MV-4-11 (cell line): Measurements from ENCODE around the gene HOXC5.
"Not testable (repeated sequence)": the region's sequence is repeated elsewhere in the genome, so short reads cannot be mapped to it uniquely, and the experiment has no call there.

ENCODE experiments used
- DNase-seq: peaks from one replicate; lab custom pipeline; 2025; lab: John Stamatoyannopoulos, UW

The HOXC5 gene

DNA sequence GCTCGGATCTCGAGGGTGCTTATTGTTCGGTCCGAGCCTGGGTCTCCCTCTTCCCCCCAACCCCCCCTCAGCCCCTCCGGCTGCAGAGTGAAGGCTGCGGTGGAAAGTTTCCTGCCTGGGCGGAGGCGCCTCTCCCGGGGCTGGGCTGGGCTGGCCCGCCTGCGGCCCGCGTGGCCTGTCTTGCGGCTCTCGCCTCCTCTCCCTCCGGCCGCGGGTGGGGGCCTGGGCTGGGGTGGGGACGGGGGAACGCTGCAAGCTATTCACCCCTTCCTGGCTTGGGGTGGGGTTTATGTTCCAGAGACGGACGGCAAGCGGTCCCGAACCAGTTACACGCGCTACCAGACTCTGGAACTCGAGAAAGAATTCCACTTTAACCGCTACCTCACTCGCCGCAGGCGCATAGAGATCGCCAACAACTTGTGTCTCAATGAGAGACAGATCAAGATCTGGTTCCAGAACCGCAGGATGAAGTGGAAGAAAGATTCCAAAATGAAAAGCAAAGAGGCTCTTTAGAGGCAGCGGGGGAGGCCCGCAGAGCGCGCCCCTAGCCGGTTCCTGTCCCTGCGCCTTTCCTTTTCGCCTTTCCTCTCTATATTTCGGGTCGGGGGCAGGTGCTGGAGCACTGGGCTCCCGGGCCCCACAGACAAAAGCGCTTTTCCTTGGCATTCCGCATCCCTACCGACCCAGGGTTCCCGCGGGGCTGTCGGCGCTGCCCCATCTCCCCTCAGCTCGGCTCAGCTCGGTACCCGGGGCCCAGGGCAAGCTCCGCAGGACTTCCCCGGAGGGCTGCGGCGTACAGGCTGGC is 1.3 kb downstream of the HOXC5 start:
- DNase-seq, result no peak

GRCh38 chr12:54034785-54035310 is 2.0 kb downstream of the HOXC5 start:
- no peak for DNase-seq

DNA sequence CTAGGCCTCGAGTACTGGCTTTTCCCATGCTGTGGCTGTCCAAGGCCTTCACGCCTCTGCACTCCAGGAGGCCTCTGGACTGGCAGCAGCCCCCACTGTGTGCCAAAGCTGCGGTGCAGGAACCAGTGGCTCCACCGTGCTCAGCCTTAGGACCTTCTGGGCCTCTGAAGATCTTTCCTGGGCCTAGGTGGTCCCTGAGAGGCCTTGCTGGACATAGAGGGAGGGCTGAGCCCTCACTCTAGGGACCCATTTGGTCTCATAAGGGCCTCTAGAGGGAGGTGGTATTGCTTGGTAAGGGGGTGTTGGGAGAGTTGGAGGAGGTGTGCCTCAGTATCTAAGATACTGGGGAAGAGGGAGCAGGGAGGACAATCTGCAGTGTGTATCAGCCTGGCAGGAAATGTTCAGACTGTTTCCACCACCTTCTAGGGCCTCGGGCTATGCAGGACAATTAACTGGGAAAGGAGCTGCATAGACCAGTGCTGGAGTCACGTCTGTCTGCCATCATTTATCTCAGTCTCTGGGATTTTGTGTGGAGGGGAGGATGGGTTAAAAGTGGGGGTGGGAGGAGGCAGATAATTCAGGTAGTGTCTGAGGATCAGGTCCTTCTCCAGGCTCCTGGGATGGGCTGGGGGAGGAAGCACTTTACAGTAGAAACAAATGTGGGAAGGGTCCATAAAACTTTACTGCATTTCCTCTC is 2.9 kb downstream of the HOXC5 start:
- DNase-seq, result no peak

GRCh38 chr12:54036620-54037359 is 3.9 kb downstream of the HOXC5 start:
- peak; percentile 55 for DNase-seq

- DNase-seq, result peak; percentile 43
Observed at GRCh38 chr12:54037360-54038283, 4.8 kb downstream of the HOXC5 start.

DNA sequence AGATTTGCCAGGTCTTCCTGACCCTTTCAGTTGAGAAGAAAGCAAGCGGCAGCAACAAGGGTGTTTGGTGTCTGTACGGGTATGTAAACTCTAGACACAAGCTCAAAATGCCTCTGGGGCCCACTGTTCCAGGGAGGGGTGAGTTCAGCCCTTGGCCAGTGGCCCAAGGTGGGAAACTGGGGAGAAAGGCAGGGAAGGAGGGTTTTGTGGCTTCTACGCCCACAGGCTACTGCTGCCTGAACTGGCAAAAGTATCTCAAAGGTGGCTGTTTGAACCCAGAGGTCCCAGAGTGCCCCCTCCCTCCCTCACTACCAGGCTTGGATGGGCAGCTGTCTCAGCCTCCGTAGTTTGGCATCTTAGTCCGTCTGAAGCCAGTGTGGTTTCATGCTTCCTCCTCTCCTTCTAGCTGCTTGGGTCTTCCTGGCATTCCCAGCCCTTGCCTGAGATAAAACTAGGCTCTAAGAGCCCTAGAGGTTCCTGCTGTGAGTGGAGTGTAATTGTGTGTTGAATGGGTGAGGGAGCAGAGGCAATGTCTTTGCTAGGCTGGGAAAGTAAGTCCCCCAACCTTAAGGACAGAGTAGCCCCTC is 5.5 kb downstream of the HOXC5 start:
- no peak for DNase-seq

- DNase-seq, result no peak
Observed at GRCh38 chr12:54038871-54039414, 6.1 kb downstream of the HOXC5 start.

- DNase-seq, result no peak
Observed at GRCh38 chr12:54039417-54040147, 6.7 kb downstream of the HOXC5 start.

DNA sequence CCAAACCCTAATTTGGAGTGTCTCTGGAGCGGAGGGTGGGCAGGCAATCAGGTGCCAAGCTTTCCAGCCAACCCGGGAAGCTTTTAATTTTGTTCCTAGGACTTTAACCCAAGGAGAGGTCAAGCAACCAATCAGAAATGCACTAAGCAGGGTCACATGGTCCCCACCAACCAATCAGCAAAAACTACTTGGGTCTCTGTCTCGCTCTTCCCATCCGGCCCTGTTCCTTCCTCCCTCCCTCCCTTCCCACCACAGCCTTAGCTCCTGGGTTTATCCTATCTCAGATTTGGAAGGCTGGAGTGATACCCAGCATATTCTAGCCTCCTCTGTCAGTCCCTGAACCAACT is 7.3 kb downstream of the HOXC5 start:
- DNase-seq, result no peak

GRCh38 chr12:54040648-54041047 is 7.8 kb downstream of the HOXC5 start:
- no peak for DNase-seq

DNA sequence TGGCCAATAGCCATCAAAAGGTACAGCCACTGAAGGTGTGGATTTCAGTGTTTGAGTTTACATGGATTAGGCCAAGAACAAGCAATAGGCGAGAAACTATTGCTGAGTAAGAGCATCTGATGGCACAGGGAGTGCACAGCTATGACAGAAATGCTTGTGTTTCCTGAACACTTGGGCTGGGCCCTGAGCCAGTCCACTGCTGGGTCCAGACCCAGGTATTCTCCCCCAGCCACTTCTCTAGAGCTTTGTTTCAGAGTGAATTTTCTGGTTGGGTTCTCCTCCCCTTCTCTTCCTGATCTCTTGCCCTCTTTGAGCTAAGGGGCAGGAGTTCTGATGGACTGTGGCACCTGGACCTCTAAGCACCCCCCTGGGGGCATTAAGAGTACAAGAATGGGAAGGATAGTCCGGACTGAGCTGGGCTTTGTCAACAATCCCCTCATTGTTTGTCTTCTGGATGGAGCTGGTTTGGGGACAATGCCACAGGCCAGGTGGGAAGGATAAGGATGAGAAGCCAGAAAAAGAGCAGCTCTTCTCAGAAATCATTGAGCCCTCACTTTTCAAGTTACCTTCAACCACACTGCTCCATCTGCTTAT is 8.3 kb downstream of the HOXC5 start:
- no peak for DNase-seq

GRCh38 chr12:54042033-54042432 is 9.2 kb downstream of the HOXC5 start:
- not testable (repeated sequence) for DNase-seq

GRCh38 chr12:54042970-54043853 is 10.4 kb downstream of the HOXC5 start:
- DNase-seq, result no peak

DNA sequence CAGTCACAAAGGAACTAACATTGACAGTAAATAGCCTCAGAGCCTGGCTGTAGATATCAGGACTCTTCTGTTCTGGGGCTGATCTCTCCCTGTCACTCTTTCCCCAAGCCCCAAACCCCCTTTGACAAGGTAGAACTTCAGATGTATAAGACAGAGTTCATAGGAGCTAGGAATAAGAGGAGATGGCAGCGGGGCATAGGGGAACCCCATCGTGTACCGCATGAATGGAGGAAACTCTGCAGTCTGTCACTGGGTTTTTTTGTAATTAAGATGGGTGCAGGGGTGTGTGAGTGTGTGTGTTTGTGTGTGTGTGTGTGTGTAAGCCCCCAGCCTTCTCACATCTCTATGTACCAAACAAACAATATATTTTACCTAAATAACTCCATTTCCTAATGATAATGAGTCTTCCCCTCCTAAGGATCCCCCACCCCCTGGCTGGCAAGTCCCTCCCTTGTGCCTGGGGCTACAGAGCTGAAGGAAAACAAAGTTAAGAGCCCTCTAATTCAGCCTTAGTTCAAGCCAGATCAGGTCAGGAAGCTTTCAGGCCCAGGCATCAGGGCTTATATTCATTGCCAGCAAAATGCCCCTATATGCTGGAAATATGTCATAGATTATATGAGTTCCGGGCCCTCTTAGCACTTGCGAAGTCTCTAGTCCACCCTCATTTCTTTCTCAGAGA is 11.7 kb downstream of the HOXC5 start:
- no peak for DNase-seq

GRCh38 chr12:54045401-54045800 is 12.6 kb downstream of the HOXC5 start:
- no peak for DNase-seq

- DNase-seq, result no peak
Observed at GRCh38 chr12:54045868-54046521, 13.1 kb downstream of the HOXC5 start.

- DNase-seq, result no peak
Observed at GRCh38 chr12:54046809-54047159, 13.9 kb downstream of the HOXC5 start.
